ENCODE data around the gene TARBP2.
A peak's percentile ranks its signal among the peaks of the same experiment; 100 is the strongest.

Gene TARBP2

DNA sequence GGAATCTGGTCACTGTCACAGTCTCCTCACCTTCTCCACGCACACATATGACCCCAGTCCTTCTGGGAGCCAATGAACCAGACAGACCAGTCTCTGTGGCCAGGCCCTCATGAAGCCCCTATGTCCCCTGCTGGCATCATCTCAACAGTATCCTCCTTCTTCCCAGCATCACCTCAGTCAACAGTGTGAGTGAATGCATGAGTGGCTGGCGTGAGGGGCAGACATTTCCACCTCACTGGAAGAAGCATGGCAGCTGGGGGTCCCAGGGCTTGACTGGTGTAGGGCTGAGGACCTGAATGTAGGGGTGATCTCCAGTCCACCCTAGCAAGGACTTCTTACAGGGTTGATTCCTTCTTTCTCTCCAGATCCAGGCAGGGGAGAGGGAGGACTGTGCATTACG lies 3.6 kb upstream of the TARBP2 start:
- no peak for DNase-seq

DNA sequence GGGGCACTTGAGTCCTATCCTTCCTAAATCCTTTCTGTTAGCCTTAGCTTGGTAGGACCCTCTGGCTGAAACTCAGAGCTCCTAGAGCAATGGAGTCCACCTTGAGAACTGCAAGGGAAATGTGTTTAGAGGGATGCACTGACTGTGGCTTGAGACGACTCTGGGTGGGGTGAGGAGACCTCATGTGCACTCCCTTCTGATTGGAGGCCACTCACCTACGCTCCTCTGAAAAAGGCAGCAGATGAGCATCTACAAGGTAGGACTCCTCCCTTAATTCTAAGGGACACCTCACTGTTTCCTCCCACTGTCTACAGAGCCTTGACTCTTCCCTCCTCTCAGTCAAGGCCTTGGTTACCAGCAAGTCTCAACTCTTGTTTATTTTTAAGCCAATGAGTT lies 2.9 kb upstream of the TARBP2 start:
- DNase-seq = no peak

DNA sequence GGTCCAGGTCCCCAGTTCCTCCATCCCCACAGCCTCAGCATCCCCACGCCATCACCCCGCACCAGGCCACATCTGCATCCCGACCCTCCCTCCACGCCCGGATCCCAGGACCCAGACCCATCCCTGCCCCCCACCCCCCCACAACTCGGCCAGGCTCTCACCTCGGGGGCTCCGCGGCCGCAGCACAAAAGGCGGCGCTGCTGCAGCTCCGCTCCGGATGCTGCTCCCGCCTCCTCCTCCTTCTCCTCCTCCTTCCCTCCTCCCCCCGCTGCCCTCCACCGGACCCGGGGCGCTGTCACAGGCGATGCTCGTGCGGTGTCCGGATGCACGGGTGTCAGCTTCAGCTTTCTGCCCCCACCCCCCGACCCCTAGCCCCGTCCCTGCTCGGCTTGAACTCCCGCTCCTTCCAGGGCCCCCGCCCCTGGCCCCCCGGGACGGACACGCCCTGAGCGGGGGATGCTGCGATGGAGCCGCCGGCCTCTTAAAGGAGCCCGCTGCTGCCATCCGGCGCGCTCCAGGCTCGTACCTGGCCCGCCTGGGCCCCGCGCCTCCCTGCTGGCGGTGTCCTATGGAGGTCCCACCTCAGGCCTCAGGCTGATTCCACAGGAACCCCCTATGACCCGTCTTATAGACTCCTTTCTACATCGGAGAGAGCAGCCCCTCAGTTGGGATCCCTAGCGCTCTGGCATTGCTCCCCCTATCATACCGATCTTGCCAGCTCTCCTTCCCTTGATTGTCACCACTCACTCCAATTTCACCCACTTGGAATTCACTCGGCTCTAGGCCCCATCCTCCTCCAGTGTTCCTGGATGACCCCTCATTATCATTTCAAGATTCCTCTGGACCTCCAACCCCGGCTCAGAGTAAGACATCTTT lies 1.6 kb upstream of the TARBP2 start, which contains the start of gene MAP3K12:
Gene MAP3K12, minus strand, starts transcription at position 193 of the 876 bp plus-strand sequence. CDS start 12,067 bp downstream, outside the sequence.
- no peak for DNase-seq

DNA sequence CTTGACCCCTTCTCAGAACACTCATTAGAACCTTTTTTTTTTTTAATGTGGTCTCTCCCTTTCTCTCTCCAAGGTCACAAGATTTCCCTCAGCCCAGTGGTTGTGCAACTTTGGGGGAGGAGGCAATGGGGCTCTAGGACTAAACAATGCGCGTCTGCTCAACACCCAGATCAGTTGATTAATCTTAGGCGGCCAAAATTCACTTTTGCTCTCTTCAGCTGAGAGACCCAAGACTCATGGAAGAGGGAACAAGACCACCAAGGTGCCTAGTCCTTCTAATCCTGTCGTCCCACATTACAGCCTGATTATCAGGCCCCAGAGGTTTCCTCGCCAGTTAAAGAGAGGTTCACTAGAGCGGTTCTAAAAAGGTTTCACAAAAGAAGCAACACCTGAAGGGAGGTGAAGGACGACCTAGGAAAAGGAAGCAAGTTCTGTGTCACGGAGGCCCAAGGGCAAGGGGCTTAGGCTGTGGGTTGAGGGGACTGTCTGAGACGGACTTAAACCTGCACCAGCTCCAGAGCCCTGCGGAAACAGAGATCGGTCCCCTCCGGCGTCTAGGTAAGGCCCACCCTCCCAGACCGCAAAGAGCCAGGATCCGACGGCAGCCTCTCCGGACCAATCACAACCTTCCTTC lies 824 bp upstream of the TARBP2 start:
- DNase-seq = no peak

DNA sequence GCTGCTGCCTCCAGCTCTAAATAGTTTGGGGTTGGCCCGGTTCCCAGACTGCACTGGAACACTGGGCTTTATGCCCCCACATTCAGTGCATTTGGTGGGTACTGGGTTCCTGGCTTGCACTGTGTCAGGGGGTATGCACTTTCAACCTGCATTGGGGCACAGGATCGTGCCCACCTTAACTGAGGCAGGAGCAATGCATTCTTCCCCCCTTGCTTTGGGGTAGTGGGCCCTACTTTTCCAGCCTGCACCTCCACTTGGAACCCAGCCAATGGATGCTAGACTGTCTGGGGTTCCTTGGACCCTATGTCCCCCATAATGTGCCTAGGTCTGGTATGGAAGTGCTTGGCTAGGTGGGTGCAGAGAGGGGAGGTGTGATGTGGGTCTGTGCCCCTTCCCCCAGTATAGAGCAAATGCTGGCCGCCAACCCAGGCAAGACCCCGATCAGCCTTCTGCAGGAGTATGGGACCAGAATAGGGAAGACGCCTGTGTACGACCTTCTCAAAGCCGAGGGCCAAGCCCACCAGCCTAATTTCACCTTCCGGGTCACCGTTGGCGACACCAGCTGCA lies 615 bp downstream of the TARBP2 start:
- no peak for DNase-seq

DNA sequence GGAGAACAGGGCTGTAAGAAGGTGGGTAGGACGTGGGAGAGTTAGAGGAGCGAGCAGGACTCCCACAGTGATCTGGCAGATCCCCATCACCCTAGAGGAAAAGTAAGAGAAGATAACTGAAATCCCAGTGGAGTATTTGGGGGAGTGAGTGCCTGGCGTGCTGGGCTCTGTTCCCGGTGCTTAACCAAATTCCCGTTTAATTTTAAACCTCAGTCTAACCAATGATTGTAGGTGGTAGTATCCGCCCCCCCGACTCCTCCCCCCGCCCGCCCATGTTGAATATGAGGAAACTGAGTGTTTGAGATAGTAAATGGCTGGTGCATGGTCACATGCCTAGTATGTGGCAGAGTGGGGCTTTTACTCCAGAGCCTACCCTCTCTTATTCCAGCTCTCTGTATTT lies 1.2 kb downstream of the TARBP2 start:
- DNase-seq = no peak

DNA sequence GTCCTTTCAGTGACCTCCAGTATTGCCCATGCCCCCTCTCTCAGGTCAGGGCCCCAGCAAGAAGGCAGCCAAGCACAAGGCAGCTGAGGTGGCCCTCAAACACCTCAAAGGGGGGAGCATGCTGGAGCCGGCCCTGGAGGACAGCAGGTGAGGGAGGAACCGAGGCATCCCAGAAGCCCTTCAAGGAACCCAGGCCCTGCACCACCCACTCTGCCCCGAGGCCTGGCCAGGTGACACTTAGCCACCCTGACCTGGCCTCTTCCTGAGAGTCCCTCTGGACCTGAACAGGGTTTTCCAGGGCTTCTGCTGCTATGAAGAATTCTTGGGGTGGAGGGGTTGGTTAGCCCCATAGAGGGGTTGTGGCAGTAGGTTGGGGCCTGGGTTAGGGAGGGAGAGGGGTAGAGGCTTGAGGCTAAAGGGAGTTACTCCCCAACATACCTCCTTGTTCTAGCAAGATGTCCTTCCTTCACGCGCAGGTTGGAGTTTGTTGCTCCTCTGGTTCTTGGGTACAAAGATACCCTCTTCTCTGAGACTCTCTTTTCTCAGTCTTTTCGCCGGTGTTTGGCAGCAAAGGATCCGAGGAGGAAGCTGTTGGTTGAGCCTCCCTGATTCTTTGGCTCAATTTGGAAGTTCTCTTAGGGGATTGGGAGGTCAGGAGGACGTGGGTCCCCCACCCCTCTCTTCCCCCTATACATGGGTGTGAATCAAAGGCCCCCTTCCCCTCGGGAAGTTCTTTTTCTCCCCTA lies 2.1 kb downstream of the TARBP2 start:
- DNase-seq = no peak

DNA sequence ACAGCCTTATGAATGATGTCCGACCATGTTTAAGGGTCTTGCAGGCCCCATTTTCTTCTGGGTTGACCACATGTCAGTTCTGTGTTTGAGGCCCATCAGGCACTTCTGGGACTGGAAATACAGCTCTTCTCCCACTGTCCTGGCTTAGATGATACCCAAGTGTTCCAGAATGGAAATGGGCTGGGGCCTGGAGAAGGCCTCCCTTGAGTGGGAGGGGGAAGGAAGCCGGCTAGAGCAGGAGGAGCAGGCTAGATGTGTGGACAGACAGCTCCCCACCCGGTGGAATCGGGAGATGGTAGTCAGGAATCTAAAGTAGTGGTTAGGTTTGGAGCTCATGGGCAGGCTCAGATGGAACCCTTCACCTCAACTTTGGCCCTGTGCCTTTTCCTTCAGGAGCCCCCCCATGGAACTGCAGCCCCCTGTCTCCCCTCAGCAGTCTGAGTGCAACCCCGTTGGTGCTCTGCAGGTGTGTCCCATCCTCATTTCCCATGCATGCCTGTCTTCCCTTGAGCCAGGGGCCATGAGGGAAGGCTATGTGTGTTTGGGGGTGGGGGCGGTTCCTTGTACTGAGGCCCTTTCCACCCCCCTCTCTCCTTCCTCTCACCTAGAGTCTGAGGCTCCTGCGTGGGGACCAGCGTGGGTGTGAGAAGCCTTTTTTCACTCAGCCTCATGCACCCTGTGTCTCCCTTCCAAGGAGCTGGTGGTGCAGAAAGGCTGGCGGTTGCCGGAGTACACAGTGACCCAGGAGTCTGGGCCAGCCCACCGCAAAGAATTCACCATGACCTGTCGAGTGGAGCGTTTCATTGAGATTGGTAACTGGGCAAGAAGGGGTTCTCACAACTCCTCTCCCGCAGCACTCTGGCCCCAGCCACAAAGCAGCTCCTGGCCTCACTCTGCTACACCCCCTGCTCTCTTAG lies 3.2 kb downstream of the TARBP2 start:
- no peak for DNase-seq

DNA sequence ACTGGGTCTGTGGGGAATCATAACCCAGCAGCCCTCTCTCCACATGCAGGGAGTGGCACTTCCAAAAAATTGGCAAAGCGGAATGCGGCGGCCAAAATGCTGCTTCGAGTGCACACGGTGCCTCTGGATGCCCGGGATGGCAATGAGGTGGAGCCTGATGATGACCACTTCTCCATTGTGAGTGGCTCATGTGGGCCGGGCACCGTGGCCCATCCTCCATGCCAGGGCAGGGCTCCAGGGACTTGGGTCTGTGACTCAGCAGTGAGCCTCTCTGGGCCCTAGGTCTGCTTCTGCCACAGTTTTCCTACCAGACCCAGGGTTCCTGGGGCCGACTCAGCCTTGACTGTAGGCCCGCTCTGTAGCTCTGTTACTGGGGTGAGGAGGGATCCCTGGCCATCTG lies 4.0 kb downstream of the TARBP2 start:
- DNase-seq = no peak

DNA sequence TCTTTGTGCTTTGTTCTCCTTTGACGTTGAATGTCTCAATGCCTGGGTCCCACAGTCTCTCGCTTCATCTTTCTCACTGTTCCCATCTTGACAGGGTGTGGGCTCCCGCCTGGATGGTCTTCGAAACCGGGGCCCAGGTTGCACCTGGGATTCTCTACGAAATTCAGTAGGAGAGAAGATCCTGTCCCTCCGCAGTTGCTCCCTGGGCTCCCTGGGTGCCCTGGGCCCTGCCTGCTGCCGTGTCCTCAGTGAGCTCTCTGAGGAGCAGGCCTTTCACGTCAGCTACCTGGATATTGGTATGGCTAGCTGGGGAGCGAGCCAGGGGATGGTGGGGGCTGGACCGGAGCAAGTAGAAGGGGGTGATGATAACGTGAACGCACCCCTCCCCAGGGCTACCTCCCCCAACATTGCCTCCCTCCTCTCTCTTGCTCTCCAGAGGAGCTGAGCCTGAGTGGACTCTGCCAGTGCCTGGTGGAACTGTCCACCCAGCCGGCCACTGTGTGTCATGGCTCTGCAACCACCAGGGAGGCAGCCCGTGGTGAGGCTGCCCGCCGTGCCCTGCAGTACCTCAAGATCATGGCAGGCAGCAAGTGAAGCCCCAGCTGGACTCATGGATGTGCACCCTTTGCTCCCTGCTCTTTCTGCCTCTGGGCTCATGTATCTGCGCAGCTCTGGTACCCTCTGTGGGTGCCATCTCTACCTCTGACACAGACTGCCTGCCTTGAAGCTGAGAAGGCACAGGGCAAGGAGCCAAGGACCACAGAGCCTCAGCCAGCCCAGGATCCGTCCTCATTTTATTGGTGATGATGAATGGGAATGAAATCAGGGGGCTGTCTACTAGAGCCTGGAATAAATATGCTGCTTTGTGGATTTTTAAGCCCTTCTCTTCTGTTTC lies 4.7 kb downstream of the TARBP2 start:
- DNase-seq = no peak

DNA sequence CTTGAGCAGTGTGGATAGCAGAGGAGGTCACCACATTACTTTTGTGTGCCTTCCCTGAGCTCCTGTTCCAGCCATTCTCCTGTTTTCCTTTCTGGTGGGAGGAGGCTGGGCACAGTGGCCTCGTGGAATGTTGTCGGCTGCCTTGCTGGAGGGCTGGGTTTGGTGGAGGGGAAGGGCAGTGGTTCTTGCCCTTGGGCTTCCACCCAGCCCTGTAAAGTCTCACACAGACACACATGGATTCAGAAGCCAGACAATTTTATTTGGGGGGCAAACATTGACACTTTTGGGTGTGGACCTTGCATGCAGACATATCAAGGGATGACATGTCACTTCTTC lies 5.3 kb downstream of the TARBP2 start:
- no peak for DNase-seq

DNA sequence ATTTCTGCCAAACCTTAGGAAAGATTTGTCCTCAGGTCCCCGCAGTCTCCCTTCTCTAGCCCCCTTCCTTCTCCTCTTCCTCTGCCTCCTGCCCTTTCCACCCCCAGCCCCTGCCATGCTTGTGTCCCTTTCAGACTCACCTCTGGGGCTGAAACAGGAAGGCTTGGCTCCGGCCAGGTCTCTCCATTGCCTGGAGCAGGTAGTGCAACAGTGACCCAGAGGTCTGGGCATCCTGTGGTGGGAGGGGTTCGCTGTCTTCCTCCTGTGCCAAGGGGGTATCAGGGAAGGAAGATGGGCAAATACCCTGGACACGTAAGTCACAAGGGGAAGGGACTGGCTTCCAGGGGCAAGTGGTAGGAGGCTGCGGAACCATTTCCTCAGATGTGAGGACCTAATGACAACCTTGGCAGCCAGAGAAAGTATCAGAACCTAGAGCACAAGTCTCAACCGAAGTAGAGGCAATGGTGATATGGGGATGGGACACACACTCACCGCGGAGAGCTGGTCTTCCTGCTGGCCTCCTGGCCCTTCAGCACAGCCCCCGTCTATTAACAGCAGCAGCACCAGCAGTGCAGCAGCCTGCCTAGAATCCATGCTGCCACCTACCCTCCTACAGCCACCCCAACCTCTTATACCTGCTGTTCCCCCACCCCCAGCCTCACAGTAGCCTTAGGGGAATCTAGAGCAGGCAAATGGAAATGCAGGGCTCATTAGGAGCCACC lies 6.0 kb downstream of the TARBP2 start, which contains the start of gene NPFF:
Gene NPFF, minus strand, starts transcription at position 604 of the 722 bp plus-strand sequence. Its CDS starts 10 bp downstream, at position 594.
- no peak for DNase-seq

DNA sequence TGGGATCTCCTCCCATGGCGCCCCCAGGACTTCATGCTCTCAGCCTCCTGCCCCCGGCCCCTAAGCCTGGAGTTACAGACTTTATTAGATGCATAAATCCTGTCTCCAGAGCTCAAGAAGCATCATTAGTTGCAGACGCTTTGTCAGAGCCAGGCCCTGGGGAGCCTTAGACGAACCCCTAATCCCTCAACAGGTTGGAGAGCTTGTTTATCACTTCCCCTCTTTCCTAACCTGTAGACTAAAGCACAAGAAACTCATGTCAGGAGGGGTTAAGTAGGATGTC lies 6.5 kb downstream of the TARBP2 start:
- no peak for DNase-seq

DNA sequence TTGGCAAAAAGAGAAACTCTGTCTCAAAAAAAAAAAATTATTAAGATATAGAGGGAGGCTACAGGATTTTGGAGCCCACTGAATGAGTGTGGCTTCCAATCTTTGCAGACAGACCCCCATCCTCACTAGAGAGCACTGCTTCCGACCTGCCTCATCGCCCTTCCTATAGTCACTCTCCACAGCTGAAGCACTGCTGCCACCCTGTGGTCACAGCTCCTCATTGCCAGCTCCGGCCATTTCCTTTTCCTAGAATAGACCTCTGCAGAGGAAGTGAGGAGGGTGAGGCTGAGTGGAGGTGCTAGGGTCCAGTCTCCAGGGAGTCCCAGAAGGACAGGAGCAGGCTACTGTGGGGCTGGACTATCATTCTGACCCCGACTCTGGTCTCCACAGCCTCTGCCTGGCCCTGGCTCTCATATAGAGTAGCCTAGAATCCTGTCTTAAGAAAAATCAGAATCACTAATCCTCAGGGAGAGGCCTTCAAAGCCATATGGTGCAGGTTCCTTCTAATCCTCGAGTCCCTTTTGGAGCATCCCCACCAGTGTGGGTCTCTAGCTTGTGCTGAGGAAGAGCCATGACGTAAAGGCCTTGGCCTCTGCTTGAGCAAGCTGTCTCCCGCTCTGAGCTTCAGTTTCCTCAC lies 7.6 kb downstream of the TARBP2 start:
- peak; percentile 58 for DNase-seq

DNA sequence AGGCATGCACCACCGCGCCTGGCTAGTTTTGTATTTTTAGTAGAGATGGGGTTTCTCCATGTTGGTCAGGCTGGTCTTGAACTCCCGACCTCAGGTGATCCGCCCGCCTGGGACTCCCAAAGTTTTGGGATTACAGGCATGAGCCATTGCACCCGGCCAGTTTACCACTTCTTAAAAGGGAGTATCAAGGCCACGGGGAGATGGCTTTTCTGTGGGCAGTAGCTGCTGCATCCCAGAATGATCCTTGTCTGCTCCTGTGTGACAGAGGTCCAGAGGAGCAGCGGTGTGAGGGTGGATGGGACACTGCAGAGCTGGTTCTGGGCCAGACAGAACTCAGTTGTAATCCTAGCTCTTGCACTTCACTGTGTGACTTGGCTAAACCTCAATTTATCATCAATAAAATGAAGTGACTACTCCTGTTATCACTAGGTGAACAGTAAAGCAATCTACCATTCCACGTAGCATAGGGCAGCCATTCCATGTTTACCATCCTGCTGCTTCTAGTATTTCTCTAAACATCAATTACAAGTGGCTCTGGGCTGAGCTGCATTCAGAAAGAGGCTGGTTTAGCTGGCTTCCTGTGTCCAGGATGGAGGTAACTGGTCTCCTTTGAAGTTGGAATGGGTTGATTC lies 9.2 kb downstream of the TARBP2 start:
- DNase-seq = peak; percentile 47

DNA sequence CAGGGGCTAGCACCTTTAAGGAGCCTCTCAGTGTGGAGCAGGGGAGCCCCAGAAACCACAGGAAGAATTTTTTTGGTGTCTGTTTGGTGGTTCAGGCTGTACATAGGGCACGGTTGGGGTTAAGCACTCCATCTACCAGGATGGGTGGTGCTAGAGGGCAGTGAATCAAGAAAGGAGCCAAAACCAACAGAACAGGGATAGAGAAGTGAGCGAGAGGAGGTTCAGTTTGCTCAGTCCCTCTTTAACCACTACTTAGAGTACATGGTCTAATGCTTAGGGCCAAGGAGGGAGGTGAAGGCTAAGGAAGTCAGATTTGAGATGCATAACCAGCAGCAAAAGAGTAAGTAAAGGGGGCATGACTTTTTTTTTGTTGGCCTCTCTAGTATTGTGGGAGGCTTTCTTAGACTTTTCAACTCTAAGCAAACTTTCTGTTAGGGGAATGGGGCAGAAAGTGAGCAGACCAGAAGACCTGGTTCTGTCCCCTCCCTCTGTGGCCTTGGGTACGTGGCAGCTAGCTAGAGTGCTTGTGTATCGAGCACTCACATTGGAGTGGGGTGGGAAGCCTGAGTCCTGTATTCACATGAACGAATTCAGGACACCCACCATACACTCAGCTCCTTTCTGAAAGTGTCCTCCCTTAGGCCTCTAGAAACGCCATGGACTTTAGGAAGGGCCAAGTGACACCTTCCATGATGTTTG lies 12.8 kb downstream of the TARBP2 start:
- no peak for DNase-seq

DNA sequence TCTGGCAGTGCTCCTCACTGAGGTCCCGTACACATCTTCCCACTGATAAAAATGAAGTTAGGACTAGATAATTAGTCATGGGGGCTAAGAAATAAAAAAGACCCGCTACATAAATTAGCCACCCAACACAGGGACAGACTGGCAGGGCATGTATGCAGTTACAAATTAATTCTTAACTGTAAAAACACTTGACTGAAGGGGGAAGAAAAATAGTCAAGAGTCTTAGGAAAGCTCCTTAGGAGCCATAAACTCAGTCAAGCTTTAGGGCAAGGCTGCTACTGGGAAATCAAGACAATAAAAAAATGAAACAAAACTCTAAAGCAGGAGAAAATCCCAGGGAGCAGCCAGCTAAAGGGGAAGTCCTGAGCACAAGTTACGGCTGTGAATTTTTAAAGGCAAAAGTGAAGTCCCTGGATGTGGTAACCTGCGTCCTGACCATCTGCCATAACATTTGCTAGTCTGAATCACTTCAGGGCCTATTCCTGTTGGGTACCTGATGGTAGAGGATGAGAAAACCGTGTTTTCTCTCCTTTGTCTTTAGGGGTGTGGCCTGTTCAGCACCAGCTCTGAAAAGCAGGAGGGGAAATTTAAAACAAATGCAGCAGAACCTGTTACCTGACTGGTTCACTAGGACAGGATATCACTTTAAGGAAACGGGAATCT lies 13.7 kb downstream of the TARBP2 start:
- DNase-seq = no peak

DNA sequence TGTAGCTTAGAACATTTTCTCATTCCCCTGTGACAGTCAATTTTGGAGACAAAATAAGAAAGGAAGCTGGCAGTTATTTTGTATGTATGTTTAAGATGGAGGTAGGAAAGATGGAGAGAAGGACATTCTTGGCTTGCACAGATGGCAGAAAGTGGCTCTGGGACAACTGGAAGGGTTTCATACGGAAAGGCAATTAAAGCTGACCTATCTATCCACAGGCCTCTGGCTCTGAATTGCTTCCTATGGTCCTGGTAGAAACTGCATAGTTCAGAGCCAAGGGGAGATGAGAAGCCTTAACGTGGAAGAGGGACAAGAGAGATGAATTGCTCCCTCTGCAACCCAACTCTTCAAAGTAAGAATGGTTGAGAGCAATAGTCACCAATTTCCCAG lies 14.2 kb downstream of the TARBP2 start:
- no peak for DNase-seq

Measured in NCI-H2029 (cell line).